ENCODE results near the gene INSYN2B. TPM values are rescaled to one million over a fixed set of nuclear protein-coding genes. Genes with fewer than 3 reads are reported as not detected.

The INSYN2B gene
- total RNA-seq, 4 donors from 2014 or later = not detected

GRCh38 chr5:169974121-169974770 is 6.0 kb downstream of the INSYN2B start:
- no peaks in the 10 kb centered on the region for H3K9me3 ChIP-seq
- ATAC-seq = no peak
- no peaks in the 10 kb centered on the region for H3K36me3 ChIP-seq
- peaks cover 47% of the 10 kb centered on the region for H3K27me3 ChIP-seq
- no peaks in the 10 kb centered on the region for H3K4me1 ChIP-seq
- TF ChIP-seq CTCF (IDR thresholded peaks at IDR 0.05) (no peak), POLR2AphosphoS5 (IDR thresholded peaks at IDR 0.05) (no peak), POLR2A (IDR thresholded peaks at IDR 0.05) (no peak), EP300 (IDR thresholded peaks at IDR 0.05) (no peak)
- H3K27ac ChIP-seq = no peak overlapping the region
- H3K4me3 ChIP-seq = no peak overlapping the region
- 76 to 79% methylated on average over 4 to 5 of the region's 6 CpGs for WGBS, 2 donors (ENCODE audit: low coverage in 1 of 2)

- WGBS, 2 donors (ENCODE audit: low coverage in 1 of 2) = 60 to 63% methylated on average over 2 of the region's 3 CpGs
- H3K27me3 ChIP-seq = peaks cover 41% of the 10 kb centered on the region
- TF ChIP-seq POLR2A (IDR thresholded peaks at IDR 0.05) (no peak), POLR2AphosphoS5 (IDR thresholded peaks at IDR 0.05) (no peak), CTCF (IDR thresholded peaks at IDR 0.05) (no peak), EP300 (IDR thresholded peaks at IDR 0.05) (no peak)
- H3K36me3 ChIP-seq = no peaks in the 10 kb centered on the region
- no peaks in the 10 kb centered on the region for H3K4me1 ChIP-seq
- no peak for ATAC-seq
- H3K9me3 ChIP-seq = no peaks in the 10 kb centered on the region
- no peak overlapping the region for H3K4me3 ChIP-seq
- H3K27ac ChIP-seq = no peak overlapping the region
These were observed 7.2 kb downstream of the INSYN2B start for GRCh38 chr5:169973056-169973455.

GRCh38 chr5:169971780-169972179 is 8.5 kb downstream of the INSYN2B start:
- TF ChIP-seq EP300 (IDR thresholded peaks at IDR 0.05) (no peak), POLR2AphosphoS5 (IDR thresholded peaks at IDR 0.05) (no peak), POLR2A (IDR thresholded peaks at IDR 0.05) (no peak), CTCF (IDR thresholded peaks at IDR 0.05) (no peak)
- H3K9me3 ChIP-seq = no peaks in the 10 kb centered on the region
- ATAC-seq = no peak
- WGBS, 2 donors (ENCODE audit: low coverage in 1 of 2) = 81 to 89% methylated on average over 1 of the region's 1 CpG
- no peaks in the 10 kb centered on the region for H3K36me3 ChIP-seq
- no peaks in the 10 kb centered on the region for H3K4me1 ChIP-seq
- H3K27me3 ChIP-seq = peaks cover 28% of the 10 kb centered on the region
- H3K4me3 ChIP-seq = no peak overlapping the region
- no peak overlapping the region for H3K27ac ChIP-seq

GRCh38 chr5:169970911-169971765 is 9.2 kb downstream of the INSYN2B start:
- peaks cover 28% of the 10 kb centered on the region for H3K27me3 ChIP-seq
- H3K36me3 ChIP-seq = no peaks in the 10 kb centered on the region
- ATAC-seq = no peak
- H3K4me3 ChIP-seq = no peak overlapping the region
- H3K9me3 ChIP-seq = no peaks in the 10 kb centered on the region
- H3K27ac ChIP-seq = no peak overlapping the region
- TF ChIP-seq POLR2AphosphoS5 (IDR thresholded peaks at IDR 0.05) (no peak), CTCF (IDR thresholded peaks at IDR 0.05) (no peak), POLR2A (IDR thresholded peaks at IDR 0.05) (no peak), EP300 (IDR thresholded peaks at IDR 0.05) (no peak)
- H3K4me1 ChIP-seq = no peaks in the 10 kb centered on the region
- WGBS, 2 donors (ENCODE audit: low coverage in 1 of 2) = 31 to 54% methylated on average over 3 to 4 of the region's 8 CpGs

- no peak for ATAC-seq
- Histone ChIP-seq H3K4me3 (no peak overlapping the region), H3K4me1 (no peaks in the 10 kb centered on the region), H3K27ac (no peak overlapping the region), H3K9me3 (no peaks in the 10 kb centered on the region), H3K27me3 (peaks cover 27% of the 10 kb centered on the region), H3K36me3 (no peaks in the 10 kb centered on the region)
- TF ChIP-seq POLR2AphosphoS5 (IDR thresholded peaks at IDR 0.05) (no peak), CTCF (IDR thresholded peaks at IDR 0.05) (no peak), POLR2A (IDR thresholded peaks at IDR 0.05) (no peak), EP300 (IDR thresholded peaks at IDR 0.05) (no peak)
These were observed 10.0 kb downstream of the INSYN2B start for GRCh38 chr5:169970339-169970738.

Data from gastroesophageal sphincter (tissue), 4 donors.